HFF-Myc (cell line): Measurements from ENCODE around the gene NOL12.

Experiments
- DNase-seq: peaks from one replicate; pipeline ENCODE4 v3.0.0-alpha.2; 2011; ENCODE audit warnings: low read depth; ENCODE audit errors: extremely low read depth
- H3K4me3 ChIP-seq: replicated peaks from 2 replicates; pipeline ENCODE4 v1.5.1; 2011; ENCODE audit warnings: low read depth, mild to moderate bottlenecking, control low read depth, low read length
- CTCF ChIP-seq: IDR thresholded peaks from 2 replicates; pipeline ENCODE4 v1.5.1; 2012; ENCODE audit warnings: mild to moderate bottlenecking, low read depth, low read length, control low read depth; ENCODE audit errors: missing control alignments

The NOL12 gene

DNA sequence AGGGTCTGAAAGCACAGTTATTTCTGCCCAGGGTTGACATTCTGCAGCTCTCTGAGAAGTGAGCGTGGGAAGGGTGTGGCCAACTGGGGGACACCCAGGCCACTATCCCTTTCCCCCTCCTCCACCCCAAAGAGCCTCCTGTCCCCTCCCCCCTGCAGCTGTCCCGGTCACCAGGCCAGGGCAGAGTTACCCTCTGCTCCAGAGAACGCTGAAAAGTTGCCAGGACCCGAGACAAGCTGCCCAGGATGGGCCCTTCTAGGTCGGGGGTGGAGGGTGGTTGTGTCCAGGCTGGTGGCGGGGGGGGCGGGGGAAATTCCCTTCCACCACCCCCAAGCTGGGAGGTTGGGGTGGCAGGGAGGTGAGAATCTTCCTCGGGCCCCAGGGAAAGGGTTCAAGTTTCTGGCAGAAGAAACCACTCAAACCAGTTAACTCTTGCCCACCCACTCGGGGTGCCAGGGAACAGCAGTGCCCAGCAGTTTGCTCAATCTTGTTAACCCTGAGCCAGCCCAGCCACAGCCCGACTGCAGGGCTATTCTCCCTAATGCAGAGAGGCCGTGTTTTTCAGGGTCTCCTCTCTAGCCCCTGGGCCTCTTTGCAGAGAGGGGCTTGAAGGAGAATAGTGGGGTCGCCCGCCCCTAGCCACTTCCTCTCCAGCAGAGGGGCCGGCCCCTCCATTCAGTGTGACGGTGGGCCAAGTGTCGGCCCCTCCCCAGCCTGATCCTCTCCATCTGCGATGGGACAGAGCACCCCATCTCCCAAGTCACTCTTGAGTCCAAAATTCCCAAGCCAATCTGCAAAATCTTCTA lies 10.0 kb upstream of the NOL12 start:
- peak overlapping the region; percentile 88 for H3K4me3 ChIP-seq
- TF ChIP-seq CTCF: no peak
- no peak for DNase-seq

DNA sequence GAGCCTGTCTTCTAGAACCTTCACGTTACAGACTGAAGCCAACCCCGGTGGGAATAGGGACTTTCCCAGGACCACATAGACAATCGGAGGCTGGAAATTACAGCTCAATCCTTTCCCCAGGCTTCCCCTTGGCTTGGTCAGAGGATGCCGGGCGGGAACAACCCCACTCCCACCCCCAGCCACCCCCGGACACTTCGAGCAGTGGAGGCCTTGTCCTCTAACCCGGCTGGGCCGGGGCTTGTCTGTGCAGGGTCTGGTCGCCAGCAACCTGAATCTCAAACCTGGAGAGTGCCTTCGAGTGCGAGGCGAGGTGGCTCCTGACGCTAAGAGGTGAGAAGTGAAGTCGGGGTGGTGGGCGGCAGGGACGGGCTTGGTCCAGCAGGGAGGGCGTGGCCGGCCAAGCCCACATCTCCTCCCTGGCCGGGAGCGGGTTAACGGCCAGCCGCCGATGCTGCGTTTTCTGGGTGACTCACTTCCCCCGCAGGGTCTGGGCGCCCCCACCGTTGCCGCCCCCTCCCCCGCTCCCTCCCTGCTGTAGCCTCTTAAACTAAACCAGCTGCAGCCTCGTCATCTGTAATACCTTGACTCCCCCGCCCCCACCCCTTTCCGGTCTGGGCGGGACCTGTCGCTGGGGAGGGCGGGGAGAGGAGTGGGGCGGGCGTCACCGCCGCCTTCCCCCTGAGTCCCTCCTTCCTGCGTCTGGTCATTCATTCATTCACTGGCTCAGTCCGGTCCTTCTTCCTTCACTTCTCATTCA lies 9.2 kb upstream of the NOL12 start:
- H3K4me3 ChIP-seq: peak overlapping the region; percentile 88
- no peak for TF ChIP-seq CTCF
- DNase-seq: peak; percentile 92

GRCh38 chr22:37677493-37677974 lies 8.6 kb upstream of the NOL12 start:
- H3K4me3 ChIP-seq: peak overlapping the region; percentile 88
- DNase-seq: no peak
- TF ChIP-seq CTCF: no peak

DNA sequence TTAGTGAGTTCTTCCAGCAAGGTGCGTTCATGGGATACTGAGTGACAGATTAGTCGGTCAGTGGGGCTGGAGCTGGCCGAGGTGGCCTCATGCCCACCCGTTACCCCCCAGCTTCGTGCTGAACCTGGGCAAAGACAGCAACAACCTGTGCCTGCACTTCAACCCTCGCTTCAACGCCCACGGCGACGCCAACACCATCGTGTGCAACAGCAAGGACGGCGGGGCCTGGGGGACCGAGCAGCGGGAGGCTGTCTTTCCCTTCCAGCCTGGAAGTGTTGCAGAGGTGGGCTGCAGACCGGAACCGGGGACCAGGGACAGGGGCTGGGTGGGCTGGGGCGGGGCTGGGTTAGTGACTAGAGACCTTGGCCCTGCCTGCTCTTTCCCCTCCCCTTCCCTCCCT lies 7.8 kb upstream of the NOL12 start:
- no peak for TF ChIP-seq CTCF
- H3K4me3 ChIP-seq: peak overlapping the region; percentile 88

GRCh38 chr22:37679670-37680069 lies 6.5 kb upstream of the NOL12 start:
- TF ChIP-seq CTCF: no peak
- no peak overlapping the region for H3K4me3 ChIP-seq
- DNase-seq: no peak

More for the DNA sequence above, 7.8 kb upstream of the NOL12 start:
- DNase-seq: no peak

DNA sequence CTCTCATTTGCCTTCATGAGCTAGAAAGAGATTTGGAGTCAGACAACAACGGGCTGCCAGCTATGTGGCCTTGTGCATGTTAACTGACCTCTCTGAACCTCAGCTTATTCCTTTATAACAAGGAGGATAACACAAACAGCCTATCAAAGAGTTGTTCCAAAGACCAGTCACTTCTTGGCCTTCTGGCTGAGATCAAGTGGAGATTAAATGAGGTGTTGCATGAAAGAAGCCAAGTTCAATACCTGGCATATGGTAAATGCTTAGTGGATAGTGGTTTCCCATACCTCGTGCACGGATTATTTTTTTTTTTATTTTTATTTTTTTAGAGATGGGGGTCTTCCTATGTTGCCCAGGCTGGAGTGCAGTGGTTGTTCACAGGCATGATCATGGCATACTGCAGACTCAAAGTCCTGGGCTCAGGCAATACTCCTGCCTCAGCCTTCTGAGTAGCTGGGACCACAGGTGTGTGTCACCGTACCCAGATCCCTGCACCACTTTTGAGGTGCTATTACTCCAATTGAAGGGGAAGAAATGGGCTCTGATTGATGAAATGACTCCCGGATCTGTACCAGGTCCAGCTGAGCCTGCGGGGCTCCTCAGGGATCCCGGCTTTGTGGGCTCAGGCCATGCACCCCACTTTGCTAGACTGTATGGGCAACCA lies 5.8 kb upstream of the NOL12 start:
- H3K4me3 ChIP-seq: no peak overlapping the region
- TF ChIP-seq CTCF: no peak
- no peak for DNase-seq
